ENCODE data around the gene ACTRT3.

DNA sequence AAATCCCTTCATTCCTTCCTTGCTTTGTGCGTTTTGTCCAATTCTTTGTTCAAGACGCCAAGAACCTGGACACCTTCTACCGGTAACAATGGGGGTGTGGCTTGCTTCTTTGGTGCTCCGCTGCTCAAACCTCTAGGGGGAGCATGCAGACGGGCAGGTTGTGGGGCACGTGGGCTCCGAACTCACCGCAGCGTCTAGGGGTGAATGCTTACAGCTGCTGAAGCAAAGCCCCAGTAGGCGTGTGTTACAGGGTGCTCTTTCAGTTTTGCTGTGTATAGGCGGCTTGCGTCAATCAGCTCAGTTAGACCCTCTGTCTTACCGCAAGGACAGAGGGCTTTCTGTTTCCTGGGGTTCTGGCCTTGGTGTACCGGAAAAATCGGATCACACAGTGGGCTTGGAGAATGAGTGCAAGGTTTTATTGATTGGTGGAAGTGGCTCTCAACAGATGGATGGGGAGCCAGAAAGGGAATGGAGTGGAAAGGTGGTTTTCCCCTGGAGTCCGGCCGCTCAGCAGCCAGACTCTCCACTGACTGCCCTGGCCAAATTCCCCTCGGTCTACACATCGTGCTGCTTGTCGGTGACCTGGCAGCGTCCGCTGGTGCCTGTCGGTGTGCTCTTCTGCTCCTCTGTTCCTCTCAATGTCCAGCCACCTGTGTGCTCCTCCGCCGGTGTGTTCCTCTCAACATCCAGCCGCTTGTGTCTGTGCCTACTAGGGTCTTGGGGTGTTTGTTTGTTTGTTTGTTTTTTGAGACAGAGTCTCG is 44.6 kb upstream of the ACTRT3 start:
- TF ChIP-seq, protein P1, sequence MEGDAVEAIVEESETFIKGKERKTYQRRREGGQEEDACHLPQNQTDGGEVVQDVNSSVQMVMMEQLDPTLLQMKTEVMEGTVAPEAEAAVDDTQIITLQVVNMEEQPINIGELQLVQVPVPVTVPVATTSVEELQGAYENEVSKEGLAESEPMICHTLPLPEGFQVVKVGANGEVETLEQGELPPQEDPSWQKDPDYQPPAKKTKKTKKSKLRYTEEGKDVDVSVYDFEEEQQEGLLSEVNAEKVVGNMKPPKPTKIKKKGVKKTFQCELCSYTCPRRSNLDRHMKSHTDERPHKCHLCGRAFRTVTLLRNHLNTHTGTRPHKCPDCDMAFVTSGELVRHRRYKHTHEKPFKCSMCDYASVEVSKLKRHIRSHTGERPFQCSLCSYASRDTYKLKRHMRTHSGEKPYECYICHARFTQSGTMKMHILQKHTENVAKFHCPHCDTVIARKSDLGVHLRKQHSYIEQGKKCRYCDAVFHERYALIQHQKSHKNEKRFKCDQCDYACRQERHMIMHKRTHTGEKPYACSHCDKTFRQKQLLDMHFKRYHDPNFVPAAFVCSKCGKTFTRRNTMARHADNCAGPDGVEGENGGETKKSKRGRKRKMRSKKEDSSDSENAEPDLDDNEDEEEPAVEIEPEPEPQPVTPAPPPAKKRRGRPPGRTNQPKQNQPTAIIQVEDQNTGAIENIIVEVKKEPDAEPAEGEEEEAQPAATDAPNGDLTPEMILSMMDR (IDR thresholded peaks at IDR 0.05; ENCODE audit: low read depth, low read length, missing input control), result peak; percentile 8
- TF ChIP-seq TAF1 (conservative IDR thresholded peaks at IDR 0.05) (no peak), HNF4A (conservative IDR thresholded peaks at IDR 0.05) (no peak)
